Muscle of back (tissue), 11 donors: Measurements from ENCODE around the gene CLDN10. TPM values are rescaled to one million over a fixed set of nuclear protein-coding genes. Genes with fewer than 3 reads are reported as not detected.

Experiments
- DNase-seq, 3 donors: peaks; one replicate each; pipeline versions ENCODE4 v3.0.0 to v3.0.0-alpha.2; 2013
- polyA plus RNA-seq, 10 donors: library from polyadenylated mRNA; unstranded; fragments of 120-200 nt; gene quantifications; one replicate each; pipeline ENCODE4 v1.2.1, GENCODE V29; 2013; ENCODE audit not compliant: insufficient read length in 10 of 10

CLDN10 gene
- polyA plus RNA-seq, 10 donors, result 6.4 to 13.8 (median 7.2) TPM

DNA sequence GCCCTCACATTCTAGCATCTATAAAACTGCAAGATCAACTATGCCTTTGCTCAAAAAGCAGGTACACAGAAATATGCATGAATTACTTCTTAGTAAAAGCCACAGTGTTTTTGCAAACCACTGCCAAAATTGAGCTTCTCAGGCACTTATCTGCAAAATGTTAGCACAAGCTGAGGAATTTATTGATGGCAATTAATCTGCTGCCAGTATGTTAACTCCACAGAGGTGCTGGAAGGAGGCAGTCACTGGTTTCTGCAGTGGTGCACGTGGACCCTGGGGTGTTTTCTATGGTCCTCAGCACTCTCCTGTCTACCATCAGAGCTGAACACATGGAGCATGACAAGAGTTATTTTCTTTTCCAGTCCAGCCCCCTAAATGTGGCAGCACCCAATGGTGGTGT is 44.2 kb downstream of the CLDN10 start:
- DNase-seq, result no peak

- DNase-seq, result no peak
Measured at GRCh38 chr13:95601216-95601615, 48.7 kb downstream of the CLDN10 start.

DNA sequence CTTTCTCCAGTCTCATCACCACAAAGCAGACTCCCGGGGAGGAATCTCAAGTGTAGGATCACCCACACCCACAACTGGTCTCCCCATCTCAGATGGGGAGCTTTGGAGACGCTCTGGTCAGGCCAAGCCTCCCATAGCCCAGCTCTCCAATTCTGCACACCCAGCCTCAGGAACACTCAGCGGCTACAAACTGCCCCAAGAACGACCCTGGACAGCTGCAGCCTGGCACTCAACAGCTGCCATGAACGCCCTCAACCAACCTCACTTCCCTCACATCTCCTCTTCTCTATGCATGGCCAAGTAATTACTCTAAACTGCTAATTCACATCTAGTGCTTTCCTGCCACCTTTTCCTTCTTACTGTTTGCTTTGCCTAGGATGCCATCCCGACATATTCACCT is 49.4 kb downstream of the CLDN10 start:
- no peak for DNase-seq

GRCh38 chr13:95603887-95604555 is 51.5 kb downstream of the CLDN10 start:
- DNase-seq, result no peak

- DNase-seq, result no peak
Measured at GRCh38 chr13:95604556-95604915, 52.0 kb downstream of the CLDN10 start.

- no peak for DNase-seq
Measured at GRCh38 chr13:95605448-95606125, 53.1 kb downstream of the CLDN10 start.

- DNase-seq, result no peak
Measured at GRCh38 chr13:95607366-95607765, 54.8 kb downstream of the CLDN10 start.

DNA sequence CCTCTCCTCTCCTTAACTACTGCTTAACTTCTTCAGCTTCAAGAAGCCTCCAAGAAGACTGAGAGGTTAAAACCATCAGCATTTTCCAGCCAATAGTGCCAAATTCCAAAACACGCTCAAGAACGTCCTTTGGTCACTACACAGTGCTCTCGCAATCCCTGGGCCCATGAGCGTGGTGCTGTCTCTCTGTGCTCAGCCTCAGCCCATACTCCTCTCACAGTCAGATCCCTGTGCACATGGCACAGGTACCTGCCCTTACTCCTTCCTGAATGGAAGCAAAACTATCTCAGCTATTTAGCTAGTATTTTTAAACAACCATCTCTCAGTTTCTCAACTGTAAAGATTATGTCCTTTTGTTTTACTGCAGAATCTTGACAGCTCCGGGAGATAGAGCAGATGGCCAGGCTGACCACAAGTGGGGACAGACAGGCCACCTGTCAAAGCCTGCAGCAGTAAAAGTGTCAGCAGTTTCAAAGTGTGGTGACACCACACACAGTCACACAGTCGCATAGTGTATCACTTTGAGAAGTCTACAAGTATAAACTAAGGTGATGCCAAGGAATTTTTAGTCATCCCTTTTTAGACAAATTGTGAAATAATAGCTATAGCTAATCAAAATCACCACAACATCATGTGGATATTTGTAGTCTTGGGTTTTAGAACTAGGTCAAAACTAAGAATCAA is 56.3 kb downstream of the CLDN10 start:
- DNase-seq, result no peak

DNA sequence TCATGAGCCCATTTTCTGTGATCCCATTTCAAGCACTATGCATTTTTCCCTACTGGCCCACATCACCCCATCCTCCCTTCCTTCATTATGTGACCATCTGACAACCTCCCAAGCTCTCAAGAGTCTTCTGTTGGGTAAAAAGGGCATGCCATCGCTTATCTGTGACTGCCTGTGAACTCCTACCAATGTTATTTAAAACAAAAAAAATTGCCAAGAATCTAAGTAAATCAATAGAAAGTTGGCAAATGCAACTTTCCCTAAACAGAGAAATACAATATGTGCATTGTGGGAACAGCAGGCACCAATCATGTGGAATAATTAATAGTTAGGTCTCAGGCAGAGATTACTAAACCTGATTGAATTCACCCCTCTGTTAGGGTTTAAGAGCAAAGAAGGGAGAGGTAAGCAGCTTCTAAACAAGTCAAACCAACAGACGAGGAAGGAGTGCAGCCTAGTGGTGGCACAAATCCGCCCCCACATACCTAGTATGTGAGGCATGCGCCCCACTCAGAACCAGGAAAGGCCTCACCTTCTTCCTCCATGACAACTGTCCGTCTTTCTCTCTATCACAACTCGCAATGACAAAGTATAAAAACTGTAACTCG is 62.2 kb downstream of the CLDN10 start:
- no peak for DNase-seq

DNA sequence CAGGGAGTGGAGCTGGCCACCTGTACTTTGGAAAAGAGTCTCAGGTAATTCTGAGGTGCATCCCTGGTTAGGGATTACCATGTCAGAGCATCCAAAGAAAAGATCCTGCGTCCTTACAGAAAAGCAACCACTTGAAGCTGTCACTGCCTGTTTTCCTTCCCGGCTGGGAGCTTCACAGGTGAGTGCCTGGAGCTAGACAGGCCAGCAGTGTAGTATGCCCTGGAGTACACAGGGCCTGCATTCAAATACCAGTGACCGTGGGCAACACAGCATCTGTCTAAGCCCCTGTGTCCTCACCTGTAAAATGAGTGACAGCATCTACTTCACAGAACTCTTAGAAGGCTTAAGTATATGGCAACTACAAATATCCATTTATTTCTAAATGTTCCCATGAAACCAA is 63.0 kb downstream of the CLDN10 start:
- DNase-seq, result no peak

GRCh38 chr13:95620030-95620824 is 67.7 kb downstream of the CLDN10 start:
- DNase-seq, result peak in 1 of 3 donors; percentile 42

- no peak for DNase-seq
Measured at GRCh38 chr13:95620825-95621498, 68.4 kb downstream of the CLDN10 start.

DNA sequence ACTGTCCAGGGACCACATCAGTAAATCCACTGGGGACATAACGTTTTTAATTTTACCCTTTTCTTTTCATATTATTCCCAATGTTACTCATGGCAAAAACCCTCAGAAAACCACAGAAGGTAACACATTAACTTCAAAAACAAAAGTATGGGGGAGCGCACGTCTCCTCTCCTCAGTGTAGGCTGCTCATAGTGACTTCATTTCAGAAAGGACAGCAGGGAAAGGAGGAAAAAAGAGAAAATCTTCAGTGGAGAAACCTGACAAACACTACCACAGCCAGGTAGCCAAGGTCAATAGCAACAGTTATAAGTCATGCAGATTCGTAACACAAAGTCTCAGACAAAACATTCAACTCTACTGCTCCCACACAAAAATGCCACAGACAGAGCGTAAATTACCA is 70.6 kb downstream of the CLDN10 start:
- DNase-seq, result no peak

GRCh38 chr13:95624020-95624419 is 71.5 kb downstream of the CLDN10 start:
- peak in 2 of 3 donors; percentile 66 to 72 for DNase-seq

DNA sequence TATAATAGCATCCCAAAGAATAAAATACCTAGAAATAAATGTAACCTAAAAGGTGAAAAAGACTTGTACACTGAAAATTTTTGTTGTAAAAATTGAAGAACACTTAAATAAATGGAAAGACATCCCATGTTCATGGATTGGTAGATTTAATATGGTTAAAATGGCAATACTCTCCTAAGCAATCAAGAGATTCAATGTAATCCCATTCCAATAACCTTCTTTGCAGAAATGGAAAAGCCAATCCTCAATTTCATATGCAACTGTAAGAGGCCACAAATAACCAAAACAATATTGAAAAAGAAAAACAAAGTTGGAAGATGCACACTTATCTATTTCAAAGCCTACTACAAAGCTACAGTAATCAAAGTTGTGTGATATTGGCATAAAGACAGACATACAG is 74.2 kb downstream of the CLDN10 start:
- no peak for DNase-seq

DNA sequence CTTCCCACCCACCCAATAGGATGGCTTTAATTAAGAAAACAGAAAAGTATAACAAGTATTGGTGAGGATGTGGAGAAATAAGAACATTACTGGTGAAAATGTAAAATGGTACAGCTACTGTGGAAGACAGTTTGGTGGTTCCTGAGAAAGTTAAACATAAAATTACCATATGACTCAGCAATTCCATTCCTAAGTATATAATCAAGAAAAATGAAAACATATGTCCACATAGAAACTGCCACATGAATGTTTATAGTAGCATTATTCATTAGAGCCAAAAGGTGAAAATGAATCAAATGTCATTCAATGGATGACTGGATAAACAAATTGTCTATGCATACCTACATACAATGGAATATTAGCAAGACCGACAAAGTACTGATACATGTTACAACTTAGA is 75.1 kb downstream of the CLDN10 start:
- DNase-seq, result no peak

DNA sequence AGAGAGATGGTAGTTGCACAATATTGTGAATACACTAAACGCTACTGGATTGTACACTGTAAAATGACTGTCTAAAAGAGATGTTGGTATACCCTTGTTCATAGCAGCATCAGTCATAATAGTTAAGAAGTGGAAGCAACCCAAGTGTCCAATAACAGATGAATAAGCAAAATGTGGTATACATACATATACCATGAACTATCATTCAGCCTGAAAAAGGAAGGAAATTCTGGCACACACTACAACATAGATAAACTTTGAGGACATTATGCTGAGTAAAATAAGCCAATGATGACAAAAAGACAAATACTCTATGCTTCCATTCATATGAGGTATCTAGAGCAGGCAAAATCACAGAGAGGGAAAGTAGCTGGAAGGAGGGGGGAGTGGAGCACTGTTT is 76.0 kb downstream of the CLDN10 start:
- DNase-seq, result no peak

GRCh38 chr13:95629071-95629470 is 76.6 kb downstream of the CLDN10 start:
- DNase-seq, result no peak
